CD4-positive, alpha-beta T cell treated with Interleukin-6 for 4 hours (primary cell): ENCODE results near the gene TPPP2.
"Not testable (repeated sequence)": the region's sequence is repeated elsewhere in the genome, so short reads cannot be mapped to it uniquely, and the experiment has no call there.

Experiments
- DNase-seq: peaks from one replicate; pipeline ENCODE4 v3.0.0-alpha.2; 2020; ENCODE audit warnings: mixed read lengths

The TPPP2 gene

GRCh38 chr14:21029917-21030316, at the start of gene TPPP2:
TPPP2 (plus strand) TSS chr14:21030217; CDS start chr14:21030582, 365 bp downstream.
- DNase-seq = no peak

DNA sequence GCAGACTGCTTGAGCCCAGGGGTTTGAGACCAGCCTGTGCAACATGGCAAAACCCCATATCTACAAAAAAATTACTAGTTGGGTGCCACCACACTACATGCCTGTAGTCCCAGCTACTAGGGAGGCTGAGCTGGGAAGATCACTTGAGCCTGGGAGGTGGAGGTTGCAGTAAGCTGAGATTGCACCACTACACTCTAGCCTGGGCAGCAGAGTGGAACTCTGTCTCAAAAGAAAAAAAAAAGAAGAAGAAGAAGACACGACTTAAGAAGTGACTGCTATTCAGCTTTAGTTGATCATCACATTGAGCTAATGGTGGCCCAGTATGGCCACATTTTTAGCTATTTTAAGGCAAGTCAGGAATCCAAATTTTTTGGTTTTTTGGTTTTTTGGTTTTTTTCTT, 49.1 kb upstream of the TPPP2 start:
- DNase-seq = no peak

DNA sequence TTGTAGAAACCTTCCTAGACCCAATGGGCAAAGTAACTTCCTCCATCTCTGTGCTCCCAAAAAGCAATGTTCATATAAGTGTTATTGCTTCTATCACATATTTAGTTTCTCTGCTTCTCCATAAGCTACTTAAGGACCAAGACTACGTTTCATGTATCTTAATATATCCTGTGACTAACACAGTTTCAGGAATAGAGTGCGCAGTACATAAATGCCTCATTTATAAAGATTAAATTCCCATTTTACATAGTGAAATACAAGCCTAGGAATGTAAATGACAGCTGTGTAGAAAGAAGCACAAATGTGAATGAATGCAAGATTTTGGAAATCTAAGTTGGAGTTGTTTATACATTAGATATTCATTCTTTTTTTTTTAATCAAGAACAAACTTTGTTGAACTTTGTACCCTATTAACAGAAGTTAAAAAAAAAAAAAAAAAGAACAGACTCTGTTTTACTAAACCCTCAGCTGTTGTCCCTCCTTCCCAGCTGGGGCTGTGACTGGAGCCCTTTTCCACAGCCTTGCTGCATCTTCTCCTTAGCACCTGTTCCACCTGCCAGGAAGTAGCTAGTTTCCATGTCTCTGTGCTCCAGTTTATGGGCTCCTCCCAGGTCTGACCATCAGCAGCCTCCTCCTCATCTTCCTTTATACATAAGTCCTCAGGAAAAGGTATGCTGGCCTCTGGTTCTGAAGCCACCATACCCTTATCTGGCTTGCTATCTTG, 47.2 kb upstream of the TPPP2 start:
- no peak for DNase-seq

DNA sequence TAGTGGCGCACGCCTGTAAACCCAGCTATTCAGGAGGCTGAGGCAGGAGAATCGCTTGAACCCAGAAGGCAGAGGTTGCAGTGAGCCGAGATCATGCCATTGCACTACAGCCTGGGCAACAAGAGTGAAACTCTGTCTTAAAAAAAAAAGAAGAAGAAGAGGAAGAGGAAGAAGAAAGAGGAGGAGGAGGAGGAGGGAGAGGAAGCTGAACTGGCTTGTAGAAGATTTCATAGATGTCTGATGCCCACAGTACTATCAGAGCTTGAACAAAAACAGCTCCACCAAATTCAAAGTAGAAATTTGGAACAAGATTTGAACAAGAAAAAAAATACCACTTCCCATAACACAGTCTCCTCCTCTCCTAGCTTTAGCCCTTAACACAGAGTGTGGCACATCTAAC, 44.4 kb upstream of the TPPP2 start:
- DNase-seq = not testable (repeated sequence)

DNA sequence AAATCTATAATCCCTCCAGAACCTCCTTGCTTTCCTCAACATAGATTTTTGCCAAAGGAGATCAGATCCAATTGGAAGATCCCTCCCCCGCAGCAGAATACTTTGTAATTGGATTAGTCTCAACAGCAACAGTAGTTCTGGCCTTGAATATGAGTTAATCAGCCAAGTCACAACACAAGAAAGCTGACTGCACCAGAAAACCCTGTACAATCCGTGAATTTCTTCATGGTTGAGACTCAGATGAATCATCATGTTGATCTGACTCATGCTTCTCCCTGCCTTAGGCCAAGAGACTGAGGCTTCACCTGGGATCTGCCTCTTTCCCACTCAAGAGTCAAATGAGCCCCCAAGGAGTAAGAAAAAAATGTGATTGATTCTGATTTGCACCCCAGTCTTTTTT, 43.2 kb upstream of the TPPP2 start:
- DNase-seq = no peak

GRCh38 chr14:20988717-20989470, 41.1 kb upstream of the TPPP2 start:
- DNase-seq = no peak

GRCh38 chr14:20989471-20989786, 40.6 kb upstream of the TPPP2 start:
- DNase-seq = no peak

- peak; percentile 85 for DNase-seq
Observed at GRCh38 chr14:20989787-20990600, 40.0 kb upstream of the TPPP2 start, which contains the start of gene METTL17. METTL17 (plus strand) TSS chr14:20989980; CDS start chr14:20990003, 23 bp downstream.

DNA sequence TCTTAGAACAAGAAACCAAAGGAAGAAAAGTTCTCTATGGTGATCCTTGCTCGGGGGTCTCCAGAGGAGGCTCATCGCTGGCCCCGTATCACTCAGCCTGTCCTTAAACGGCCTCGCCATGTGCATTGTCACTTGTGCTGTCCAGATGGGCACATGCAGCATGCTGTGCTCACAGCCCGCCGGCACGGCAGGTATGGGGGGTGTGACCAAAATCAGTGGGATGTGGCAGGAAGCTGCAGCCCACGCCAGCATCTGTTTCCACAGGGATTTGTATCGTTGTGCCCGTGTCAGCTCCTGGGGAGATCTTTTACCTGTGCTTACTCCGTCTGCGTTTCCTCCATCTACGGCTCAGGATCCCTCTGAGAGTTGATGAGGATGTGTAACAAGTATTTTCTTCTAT, 33.5 kb upstream of the TPPP2 start:
- no peak for DNase-seq

GRCh38 chr14:20997115-20997514, 32.9 kb upstream of the TPPP2 start:
- no peak for DNase-seq

GRCh38 chr14:20997564-20997963, 32.5 kb upstream of the TPPP2 start:
- no peak for DNase-seq

- no peak for DNase-seq
Observed at GRCh38 chr14:20998139-20998538, 31.9 kb upstream of the TPPP2 start.

DNA sequence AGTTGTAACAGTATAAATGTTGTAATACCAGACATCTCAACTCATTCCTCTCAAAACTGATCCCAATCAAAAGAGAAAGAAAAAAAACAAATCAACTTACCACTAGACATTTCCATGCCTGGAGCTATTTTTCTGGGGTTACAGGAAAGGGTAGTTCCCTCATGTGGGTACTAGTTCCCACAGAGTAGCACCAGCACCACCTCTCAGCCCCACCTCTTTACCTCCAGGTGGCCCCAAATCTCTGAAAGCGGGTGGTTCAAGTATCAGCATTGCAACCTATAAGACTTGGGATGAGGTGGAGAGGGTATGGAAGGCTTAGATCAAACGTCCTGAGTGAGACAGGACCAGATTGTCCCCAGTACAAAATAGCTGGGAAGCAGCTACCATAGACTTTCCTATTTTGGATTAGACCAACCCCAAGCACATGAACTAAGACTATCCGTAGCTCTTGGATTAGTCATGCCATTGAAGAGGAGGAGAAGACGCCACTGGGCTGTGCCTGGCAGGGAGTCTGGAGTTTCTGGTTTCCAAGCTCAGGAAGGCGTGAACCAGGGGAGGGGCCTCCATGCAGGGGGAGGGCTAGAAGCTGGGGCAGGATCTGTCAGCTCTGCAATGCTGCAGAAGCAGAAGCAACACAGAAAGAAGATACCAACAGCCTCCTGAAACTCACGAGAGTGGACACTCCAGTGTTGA, 31.2 kb upstream of the TPPP2 start, which contains the start of gene SLC39A2:
SLC39A2 (plus strand) TSS at position 620 of the 693 bp plus-strand sequence. CDS start 154 bp downstream, outside the sequence.
- no peak for DNase-seq

- DNase-seq = no peak
Observed at GRCh38 chr14:20999591-20999990, 30.4 kb upstream of the TPPP2 start.

- no peak for DNase-seq
Observed at GRCh38 chr14:21001218-21001617, 28.8 kb upstream of the TPPP2 start.

GRCh38 chr14:21003788-21004346, 26.1 kb upstream of the TPPP2 start:
- no peak for DNase-seq

- DNase-seq = not testable (repeated sequence)
Observed at GRCh38 chr14:21009721-21010120, 20.3 kb upstream of the TPPP2 start.

DNA sequence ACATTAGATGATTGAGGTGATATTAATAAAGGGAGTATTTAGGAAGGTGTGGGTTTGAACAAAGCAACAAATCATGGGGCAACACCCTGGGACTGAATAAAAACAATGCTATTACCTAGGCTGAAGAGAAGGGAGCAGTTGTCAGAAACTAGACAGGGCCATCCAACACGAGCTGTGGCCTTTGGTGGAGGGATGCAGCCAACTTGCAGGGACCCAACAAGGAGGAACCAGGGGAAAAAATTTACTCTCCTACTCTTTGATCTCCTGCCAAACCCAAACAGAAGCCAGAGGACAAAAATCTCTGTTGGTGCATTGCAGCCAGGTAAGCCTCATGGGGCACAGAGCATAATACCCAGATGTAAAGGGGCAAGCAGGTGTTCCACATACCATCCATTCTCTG, 18.9 kb upstream of the TPPP2 start:
- DNase-seq = no peak

DNA sequence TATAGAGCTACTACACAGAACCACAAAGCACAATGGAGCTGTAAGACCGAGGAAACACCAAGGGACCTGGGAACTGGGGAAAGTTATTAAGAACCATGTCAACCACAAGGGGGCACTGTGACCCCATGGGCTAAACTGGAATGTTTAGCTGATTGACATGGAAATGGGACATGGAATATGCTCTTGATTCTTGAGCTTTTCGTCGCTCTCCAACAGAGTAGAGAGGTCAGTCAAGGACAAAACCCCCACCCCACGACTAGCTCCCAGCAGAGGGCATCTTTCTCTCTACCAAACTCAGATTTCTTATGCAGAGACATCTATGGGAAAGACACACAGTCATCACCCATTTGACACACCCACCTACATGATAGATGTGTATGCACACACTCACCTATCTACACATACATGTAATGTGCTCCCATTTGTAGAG, 15.2 kb upstream of the TPPP2 start:
- peak; percentile 90 for DNase-seq

DNA sequence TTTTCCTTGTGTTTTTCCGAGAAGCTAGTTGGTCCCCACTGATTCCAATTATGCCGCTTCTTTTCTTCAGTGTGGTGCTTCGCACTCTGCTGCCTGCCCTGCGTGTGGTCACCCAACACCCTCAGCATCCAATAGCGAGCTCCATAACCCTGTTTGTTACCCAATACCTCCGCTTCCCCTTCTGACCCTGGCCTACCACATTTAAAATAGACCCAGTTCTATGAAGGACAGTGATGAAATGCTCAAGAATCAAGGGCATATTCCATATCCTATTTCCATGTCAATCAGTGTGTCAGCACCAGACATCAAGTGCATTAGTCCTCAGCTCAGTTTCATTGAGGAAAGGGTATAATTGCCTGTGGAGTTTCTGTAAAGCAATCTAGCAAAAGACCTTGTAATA, 14.7 kb upstream of the TPPP2 start:
- no peak for DNase-seq

GRCh38 chr14:21016413-21017190, 13.4 kb upstream of the TPPP2 start:
- DNase-seq = no peak
